UCSD-AML1 (cell line): Measurements from ENCODE around the gene CLIC5.

Experiments used
- DNase-seq: peaks from one replicate; lab custom pipeline; 2025; ENCODE audit not compliant: unreplicated experiment; lab: John Stamatoyannopoulos, UW

The CLIC5 gene

DNA sequence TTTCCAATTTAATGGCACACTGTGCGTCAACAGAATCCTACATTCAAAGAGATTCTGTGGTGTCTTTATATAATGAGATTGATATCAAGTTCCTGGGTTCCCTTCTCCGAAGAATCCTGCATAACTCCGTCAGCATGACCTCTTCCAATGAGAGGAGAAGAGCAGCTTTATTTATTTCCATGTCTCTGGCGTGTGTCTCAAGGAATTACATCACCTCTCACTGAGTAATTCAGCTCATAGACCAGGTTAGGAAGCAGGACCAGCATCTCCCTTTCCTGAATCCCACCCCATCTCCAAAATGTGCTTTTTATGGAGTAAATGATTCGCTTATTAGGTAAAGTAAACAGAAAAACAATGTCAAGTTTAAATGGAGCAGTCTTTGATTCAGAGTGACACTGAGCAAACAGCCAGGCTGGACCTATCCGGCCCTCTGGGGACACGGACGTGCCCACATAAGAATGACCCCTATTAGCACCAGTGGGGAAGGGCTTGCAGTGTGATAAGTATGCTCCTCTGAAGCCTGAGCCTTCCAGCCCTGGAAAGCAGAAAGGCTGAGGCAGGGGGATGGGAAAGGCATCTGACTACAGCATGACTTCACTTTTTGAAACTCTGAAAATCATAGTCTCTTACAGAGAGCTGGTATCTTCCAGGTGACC, 165.2 kb downstream of the CLIC5 start:
- no peak for DNase-seq

DNA sequence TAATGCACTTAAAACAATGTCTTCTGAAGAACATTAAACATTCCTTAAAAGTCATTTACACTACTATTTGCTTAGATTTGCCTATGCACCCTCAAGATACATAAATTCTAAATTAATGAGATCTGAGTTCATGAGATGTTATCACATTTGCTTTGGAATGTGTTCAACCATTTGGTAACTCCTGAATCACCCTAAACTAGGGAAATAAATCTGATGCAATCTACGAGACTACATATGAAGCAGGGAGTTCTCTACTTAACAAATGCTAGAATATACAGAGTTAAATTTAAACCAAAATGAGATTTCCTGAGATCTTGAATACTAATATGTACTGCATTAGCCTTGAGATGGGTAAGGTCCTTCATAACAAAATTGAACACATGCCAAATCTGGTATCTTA, 170.1 kb downstream of the CLIC5 start:
- DNase-seq = no peak

DNA sequence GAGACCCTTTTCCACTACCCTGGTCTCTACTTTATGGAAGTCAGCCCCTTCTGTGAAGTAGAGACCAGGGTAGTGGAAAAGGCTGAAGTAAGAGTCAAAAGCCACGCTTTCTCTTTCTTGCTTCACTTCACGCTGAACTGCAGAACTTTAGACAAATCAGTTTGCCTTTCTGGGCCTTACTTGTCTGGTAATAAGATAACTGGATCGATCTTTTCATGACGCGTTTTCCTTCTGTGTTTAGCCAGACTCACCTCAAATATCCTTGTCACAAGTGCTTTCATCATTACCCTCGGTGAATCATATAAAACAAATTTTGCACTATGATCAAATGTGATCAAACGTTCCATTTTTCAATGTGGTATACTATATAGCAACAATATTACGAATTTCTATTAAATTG, 170.7 kb downstream of the CLIC5 start:
- no peak for DNase-seq

DNA sequence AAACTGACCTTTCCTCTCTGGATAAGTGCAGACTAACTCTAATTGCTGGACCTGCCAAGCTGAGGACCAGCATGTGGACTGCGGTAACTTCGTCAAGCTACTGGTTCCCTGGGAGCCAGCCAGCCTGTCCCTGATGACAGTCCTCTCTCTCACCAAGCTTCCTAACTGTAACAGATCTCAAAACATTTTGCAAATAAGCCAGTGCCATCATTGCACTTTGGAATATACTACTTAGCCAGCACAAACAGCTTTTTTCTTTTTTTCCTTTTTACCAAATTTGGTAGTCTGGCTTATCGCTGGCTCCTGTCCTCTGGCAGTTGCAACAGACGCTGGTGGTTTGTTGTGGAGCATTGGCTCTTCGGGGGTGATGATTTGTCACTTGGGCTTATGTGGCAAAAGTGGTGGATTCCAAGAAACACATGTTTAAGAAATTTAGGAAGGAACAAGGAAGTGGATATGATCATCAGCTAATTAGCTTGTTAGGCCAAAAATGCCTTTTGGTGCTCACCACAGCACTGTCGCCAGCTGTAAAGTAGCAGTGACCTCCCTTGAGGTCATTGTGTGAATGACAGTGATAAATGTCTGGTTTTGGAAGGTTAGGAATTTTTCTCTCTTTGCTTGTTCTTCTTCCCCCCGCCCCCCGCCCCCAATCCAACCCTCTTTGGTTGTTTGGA, 171.7 kb downstream of the CLIC5 start:
- DNase-seq = no peak

DNA sequence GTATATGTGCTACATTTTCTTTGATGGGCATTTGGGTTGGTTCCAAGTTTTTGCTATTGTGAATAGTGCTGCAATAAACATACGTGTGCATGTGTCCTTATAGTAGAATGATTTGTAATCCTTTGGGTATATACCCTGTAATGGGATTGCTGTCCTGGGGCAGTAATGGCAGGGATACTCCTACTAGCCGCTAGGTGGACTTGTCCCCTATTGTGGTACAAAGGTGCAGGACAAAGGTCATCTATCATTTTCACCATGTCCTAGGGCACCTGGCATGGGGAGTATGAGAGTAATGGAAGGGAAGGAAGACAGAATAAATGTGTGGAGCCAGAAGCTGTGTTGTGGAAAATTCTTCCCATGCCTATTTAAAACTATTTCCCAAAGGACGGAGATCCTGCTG, 174.6 kb downstream of the CLIC5 start:
- DNase-seq = no peak

DNA sequence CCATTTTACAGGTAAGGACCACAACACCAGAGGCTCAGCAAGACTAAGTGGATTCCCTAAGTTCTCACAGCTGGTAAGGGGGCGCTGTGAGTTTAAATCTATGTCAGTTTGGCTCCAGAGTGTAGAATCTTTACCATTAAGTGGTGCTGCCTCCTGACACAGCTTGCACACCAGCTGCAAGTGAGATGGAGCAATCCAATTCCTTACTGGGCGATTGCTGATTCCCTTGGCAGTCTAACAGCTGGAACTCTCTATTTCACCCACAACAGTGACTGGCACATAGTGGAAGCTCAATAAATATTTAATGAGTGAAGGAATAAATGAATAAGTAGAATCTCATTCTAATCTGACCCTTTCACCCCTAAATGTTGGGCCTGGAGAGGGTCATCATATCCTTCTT, 176.7 kb downstream of the CLIC5 start:
- DNase-seq = no peak

DNA sequence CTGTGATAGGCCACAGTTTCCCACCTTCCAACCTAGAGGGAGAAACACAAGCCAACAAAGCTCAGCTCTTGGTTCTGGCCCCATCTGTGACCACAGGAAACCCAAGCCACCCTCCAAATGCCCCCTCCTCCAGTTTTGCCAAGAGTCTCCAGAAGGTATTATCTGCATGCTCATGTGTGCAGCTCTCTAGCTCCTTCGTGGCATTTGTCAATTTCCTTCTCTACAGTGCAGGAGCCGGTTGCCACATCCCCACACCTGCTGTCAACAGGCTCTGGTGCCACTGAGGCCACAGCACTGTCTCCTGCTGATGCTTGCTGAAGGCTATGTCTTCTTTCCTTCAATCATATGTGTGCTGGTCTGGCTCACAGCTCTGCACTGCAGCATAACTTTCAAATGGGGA, 177.2 kb downstream of the CLIC5 start:
- DNase-seq = no peak

DNA sequence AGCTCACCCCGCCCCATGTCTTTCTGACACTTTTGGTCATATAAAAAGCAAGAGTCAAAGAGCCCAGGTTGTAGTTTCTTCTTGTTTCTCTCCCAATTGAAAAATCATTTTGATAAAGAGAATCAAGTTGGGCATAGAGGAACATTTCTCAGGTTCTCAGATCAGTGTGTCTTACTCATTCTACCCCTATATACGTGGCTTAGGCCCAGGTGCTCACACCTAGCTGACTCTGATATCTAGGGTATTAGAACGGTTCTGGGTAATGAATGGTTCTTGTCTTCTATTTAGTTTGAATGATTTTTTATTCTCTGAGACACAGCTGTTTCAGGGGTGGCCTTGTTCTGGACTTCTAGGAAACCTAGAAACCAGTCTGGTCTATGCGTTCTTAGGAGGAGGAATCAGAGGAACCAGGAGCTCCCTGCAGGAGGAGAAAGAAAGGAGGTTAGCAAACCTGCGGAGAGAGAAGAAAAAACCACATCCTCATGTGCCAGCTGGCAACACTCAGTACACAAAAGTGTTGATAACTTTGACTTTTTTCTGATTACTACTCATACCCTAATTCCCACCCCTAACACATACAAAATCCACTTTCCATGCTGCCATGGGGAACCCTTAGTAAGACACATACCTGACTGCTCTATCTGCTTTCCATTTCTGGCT, 178.0 kb downstream of the CLIC5 start:
- DNase-seq = no peak

DNA sequence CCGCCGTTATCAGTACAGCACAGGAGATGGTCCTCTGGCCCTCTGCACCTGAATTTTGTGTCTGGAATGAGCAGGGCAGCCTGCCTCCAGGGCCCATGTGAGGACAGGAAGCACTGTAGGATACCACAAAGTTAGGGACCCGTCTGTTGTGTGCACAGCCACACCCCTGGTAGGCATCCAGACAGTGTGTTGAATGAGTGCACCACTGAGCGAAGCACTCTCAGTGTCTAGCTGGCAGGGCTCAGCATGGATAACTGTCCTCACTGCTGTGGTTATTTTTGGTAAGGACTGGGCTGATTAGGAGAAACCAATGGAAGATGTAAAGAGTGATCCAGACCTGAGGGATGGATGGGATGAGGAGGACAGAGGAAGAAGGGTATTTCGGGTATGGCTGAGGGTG, 178.7 kb downstream of the CLIC5 start:
- no peak for DNase-seq

DNA sequence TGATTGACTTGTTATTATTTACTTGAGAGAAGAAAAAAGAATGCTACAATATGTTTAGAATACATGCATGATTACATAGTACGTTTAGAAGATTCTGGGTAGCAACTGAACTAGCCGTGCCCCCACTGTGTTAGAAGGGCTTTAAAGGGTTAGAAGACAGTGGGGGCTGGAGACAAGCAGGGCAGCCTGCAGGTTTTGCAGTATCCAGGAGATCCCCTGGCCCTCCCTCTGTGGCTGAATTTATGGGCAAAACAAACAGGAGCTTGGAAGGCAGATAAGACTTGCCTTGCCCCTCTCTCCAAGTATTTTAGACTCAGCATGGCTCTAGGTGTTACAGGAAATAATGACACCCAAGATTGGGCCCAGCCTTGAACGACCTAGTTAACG, 179.2 kb downstream of the CLIC5 start:
- no peak for DNase-seq

DNA sequence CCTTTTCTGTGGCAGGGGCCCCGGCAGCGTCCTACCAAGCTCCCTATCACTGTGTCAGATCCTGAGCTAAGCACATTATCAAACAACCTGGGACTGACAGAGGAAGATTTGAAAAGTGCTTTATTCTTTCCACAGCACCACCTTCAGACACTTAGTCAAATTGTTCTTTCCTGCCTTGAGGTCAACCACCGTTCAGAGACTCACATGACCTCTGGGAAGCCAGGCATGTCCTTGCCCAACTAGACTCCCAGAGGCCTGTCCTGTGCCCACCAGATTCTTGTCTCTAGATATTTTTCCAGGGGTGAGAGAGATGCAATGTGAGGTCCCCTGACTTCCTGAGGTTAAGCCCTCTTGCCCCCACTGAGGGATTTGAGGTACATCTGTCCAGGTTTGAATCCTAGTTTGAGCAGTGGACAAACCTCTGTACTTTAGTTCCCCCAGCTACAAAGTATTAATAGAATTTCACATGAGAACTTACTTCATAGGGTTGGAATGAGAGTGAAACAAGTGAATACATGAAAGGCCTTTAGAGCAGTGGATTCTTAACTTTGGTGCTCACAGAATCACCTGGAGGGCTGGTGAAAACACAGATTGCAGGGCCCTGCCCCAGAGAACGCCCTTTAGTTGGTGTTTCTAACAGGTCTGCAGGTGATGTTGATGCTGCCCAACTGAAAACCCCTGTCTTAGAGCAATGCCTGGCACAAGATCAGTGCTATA, 179.8 kb downstream of the CLIC5 start:
- DNase-seq = peak; percentile 13

DNA sequence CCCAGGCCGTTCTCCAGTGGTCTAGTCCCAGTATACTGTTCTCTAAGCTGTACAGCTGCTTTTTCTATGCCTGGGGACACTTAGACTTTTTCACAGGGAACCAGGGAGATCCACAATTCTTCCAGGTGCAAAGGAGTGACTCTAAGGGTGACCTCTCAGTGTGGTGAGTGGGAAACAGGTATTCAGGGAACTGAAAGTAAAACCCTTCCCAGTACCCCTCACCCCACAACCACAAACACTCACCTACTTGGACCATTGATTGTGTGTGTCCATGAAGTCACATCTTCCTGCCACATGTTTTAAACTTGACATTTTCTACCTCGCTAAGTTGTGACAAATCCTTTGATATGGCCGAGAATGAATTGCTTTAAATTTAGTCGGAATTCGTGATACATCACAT, 183.6 kb downstream of the CLIC5 start:
- DNase-seq = no peak
